Daoy (cell line): ENCODE data around the gene NDFIP1. TPM values are rescaled to one million over a fixed set of nuclear protein-coding genes. Genes with fewer than 3 reads are reported as not detected.

Source experiments
- DNase-seq: peaks from one replicate; pipeline ENCODE4 v3.0.0-alpha.2; 2015; ENCODE audit warnings: low read depth
- total RNA-seq: library from RNA; depleted of rRNA; stranded (reverse); fragments of >200 nt; shearing (Covaris generic); gene quantifications from 2 replicates; pipeline ENCODE4 v1.2.3, GENCODE V29; 2014

Gene NDFIP1
- total RNA-seq, 1 experiment from 2014 or later: 31.8 TPM

GRCh38 chr5:142091922-142092321, 16.7 kb upstream of the NDFIP1 start:
- no peak for DNase-seq

DNA sequence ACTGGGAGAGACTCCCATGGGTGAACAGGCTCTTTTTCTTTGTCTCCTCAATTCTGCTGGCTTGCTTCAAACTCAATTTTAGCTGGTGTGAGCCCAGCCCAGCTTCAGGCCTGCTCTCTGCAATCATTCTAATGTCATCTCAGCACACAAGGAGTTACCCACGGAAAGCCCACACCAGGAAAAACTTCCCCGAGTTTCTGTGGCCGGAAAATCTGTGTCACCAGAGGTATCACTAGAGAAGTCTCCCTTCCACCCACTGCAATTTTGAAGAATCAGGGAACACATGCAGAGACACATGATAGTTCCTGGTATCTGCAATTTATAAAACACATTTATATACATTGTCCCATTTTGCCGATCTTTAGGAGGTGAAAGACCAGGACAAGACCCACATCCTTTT, 13.5 kb upstream of the NDFIP1 start:
- DNase-seq: no peak

DNA sequence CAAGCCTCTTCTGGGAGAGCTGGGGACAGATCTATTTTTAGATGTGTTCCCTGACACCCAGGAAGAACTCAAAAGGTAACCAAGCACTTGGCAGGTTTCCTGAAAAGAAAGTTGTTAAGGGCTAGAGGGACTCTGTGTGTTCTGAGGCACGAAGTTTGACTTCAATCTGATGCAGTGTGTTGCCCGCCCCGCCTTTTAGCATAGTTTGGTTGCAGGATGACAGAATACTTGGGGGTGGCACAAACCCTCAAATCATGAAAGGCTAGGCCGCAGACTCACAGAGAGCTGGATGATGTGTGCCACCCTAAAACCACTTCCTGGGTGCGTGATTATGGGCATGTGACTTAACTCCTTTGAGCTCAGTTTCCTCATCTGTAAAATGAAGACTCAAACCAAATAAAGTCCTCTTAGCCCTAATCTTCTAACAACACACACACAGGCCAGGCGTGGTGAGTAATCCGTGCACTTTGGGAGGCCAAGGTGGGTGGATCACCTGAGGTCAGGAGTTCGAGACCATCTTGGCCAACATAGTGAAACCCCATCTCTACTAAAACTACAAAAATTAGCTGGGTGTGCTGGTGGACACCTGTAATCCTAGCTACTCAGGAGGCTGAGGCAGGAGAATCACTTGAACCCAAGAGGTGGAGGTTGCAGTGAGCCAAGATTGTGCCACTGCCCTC, 12.8 kb upstream of the NDFIP1 start:
- no peak for DNase-seq

GRCh38 chr5:142096382-142096781, 12.2 kb upstream of the NDFIP1 start:
- no peak for DNase-seq

DNA sequence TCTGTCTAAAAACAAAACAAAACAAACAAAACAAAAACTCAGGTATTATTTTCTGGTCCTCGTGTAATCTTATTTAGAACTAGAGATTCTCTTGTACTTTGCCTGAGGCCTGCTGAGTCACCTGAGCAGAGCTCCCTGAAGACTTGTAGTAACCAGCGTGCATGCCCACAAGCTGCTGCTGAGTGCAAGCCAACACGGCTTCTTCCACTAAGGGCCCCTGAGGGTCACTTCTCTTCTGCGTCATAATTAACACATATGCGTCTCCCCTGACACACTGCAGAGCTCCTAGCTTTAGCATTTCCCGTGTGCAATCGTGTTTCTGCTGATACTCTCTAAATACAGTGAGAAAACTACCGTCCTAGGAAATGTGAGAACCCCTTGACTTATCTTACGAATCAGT, 10.9 kb upstream of the NDFIP1 start:
- peak; percentile 29 for DNase-seq

- no peak for DNase-seq
These were observed 10.3 kb upstream of the NDFIP1 start for GRCh38 chr5:142098275-142098674.

DNA sequence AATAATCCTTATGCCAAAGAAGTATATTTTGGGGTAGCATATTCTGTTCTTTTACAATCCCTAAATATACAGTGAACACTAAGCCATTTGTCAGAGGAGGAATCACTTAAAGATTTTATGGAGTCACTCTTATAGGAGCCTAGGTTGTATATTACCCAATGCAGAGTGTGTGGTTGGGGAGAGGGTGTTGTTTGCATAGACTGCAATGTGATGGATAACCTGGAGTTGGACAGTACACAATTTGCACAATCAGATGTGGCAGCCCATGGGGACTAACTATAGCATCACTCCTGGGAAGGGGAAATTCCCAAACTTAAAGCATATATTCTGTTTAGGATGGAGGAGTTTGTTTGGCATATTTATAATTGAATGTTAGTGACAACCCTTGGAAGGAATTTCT, 9.6 kb upstream of the NDFIP1 start:
- no peak for DNase-seq

DNA sequence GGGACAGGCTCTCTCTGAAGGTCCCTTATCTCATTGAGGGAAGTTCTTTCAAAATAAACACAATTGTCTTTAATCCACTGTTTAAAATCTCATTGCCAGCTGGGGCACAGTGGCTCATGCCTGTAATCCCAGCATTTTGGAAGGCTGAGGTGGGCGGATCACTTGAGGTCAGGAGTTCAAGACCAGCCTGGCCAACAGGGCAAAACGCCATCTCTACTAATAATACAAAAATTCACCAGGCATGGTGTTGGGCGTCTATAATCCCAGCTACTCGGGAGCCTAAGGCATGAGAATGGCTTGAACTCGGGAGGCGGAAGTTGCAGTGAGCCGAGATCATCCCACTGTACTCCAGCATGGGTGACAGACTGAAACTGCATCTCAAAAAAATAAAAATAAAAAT, 8.3 kb upstream of the NDFIP1 start:
- DNase-seq: no peak

DNA sequence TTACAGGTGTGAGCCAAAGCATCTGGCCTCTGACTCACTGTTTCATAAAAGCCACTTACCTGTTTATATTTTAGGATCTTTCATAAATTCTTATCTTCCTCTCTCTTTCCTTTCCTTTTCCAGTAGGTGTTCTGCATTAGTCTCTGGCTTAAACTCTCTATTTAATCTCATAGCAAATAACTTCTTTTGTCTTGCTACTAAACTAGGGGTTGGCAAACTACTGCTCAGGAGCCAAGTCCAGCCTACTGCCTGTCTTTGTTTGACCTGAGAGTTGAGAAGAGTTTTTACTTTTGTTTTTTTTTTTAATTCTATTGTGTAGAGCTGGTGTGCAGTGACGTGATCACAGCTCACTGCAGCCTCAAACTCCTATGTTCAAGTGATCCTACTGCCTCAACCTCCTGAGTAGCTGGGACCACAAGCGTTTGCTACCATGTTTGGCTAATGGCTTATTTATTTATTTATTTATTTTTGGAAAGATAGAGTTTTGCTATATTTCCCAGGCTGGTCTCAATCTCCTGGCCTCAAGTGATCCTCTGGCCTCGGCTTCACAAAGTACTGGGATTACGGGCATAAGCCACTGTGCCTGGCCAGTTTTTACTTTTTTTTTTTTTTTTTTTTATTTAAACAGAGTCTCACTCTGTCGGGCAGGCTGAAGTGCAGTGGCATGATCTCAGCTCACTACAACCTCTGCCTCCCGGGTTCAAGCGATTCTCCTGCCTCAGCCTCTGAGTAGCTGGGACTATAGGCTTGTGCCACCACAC, 5.4 kb upstream of the NDFIP1 start:
- DNase-seq: no peak

- no peak for DNase-seq
These were observed 4.1 kb upstream of the NDFIP1 start for GRCh38 chr5:142104491-142104890.

DNA sequence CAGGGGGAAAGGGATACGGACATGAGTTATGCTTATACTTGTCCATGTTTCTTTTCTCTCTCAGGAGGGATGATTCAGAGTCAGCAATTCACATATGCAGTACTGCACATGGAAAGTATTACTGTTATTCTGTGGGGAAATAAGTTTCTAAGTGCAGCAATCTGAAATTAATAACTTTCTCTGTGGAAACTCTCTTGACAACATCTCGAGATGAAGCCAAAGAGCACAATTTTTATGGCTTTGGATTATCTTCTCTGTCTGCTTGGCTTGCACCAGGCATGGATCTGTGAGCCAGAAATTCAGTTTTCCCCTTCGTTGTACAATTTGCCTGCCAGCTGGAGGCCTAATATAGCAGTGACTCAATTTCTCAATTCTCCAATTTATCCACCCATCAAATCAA, 2.5 kb upstream of the NDFIP1 start:
- no peak for DNase-seq

DNA sequence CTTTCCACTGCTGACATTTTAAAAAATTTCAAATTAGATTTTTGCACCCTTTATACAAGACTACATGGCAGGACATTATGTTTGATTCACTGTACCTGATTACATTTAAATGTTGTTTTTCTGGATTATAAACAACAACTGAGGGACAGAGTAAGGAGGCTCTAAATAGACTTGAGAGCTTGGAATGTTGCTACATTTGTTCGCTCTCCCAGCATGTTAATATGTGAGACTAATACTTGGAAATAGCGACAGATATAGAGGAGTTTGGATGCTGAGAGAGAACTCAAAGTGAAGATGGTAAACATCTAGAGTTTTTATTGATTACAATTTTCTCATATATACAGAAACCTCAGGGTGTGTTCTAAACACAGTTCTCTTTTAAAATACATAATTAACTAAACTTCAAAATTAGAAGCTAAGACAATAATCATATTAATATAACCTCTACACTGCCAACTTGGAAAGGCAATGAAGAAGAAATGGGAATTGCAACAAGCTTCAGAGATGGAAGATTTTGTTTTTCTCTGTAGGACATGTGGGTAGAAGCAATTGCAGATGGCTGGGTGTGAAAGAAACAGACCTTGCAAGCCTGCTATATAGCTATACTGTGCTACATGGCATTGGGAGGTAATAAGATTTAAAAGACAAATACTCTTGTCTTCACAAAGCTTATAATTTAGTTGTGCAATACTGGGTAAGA, 1.4 kb upstream of the NDFIP1 start:
- DNase-seq: no peak

- DNase-seq: no peak
These were observed 695 bp upstream of the NDFIP1 start for GRCh38 chr5:142107736-142108431.

- DNase-seq: no peak
These were observed 909 bp downstream of the NDFIP1 start for GRCh38 chr5:142109331-142110045.

- no peak for DNase-seq
These were observed 1.5 kb downstream of the NDFIP1 start for GRCh38 chr5:142110046-142110531.

DNA sequence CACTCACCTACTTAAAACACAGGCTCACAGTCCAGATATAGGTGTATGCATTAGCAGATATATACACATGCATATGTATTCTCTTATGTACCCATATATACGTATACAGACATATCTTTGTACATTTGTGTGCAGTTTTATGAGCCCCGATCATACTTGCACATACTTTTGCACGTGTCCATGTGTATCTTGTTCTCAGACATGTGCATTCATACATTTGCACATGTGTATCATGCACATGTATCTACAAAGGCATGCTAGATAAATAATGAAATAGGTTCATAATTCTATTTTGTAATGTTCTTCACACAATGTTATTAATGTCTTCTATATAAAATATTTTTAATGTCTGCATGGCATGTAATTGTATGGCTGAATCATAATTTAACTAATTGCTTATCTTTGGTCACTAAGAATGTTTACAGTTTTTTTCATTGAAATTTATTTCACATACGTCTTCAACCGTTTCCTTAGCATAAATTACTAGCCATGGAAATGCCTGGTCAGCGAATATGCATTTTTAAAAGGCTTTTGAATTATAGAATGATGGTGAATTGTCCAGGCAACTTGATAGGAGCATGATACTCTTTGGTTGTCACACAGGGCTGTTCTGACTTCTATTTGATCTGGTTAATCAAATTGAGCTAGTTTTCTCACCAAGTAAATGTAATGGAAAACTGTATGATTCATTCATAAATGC, 2.6 kb downstream of the NDFIP1 start:
- DNase-seq: no peak

GRCh38 chr5:142114687-142115086, 6.1 kb downstream of the NDFIP1 start:
- no peak for DNase-seq

DNA sequence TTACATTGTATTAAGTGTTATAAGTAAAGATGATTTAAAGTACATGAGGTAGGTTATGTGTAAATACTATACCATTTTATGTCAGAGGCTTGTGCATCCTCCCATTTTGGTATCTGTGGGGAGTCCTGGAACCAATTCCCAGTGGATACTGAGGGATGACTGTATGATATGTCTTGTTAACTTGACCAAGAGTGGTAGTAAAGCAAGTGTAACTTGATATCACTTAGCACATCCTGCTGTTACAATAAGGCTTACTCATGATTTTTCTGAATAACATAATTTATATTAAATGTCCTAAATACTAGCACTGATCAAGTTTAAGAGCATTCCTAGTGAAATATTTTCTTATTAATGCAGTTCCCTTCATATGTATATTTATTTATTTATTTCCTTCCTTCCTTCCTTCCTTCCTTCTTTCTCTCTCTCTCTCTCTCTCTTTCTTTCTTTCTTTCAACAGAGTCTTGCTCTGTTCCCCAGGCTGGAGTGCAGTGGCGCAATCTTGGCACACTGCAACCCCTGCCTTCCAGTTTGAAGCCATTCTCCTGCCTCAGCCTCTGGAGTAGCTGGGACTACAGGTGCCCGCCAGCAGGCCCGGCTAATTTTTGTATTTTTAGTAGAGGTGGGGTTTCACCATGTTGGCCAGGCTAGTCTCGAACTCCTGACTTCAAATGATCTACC, 7.5 kb downstream of the NDFIP1 start:
- DNase-seq: peak; percentile 15

- no peak for DNase-seq
These were observed 9.1 kb downstream of the NDFIP1 start for GRCh38 chr5:142117579-142118151.

DNA sequence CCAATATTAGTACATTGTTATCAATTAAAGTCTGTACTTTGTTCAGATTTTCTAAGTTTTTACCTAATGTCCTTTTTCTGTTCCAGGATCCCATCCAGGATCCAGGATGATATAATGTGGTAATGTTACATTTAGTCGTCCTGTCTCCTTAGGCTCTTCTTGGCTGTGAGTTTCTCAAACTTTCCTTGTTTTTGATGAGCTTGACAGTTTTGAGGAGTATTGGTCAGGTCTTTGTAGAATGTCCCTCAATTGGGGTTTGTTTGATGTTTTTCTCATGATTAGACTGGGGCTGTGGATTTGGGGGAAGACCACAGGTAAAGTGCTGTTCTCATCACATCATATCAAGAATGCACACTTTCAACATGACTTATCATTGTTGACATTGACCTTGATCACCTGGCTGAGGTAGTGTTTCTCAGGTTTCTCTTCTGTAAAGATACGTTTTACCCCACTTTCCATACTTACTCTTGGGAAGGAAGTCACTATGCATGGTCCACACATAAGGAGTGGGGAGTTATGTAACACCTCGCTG, 9.6 kb downstream of the NDFIP1 start:
- no peak for DNase-seq
